Measurements from ENCODE around the gene OAF. TPM values are rescaled to one million over a fixed set of nuclear protein-coding genes. Genes with fewer than 3 reads are reported as not detected.

OAF gene
- total RNA-seq, 4 donors from 2014 or later = 31.7 to 77.1 (median 36.2) TPM

DNA sequence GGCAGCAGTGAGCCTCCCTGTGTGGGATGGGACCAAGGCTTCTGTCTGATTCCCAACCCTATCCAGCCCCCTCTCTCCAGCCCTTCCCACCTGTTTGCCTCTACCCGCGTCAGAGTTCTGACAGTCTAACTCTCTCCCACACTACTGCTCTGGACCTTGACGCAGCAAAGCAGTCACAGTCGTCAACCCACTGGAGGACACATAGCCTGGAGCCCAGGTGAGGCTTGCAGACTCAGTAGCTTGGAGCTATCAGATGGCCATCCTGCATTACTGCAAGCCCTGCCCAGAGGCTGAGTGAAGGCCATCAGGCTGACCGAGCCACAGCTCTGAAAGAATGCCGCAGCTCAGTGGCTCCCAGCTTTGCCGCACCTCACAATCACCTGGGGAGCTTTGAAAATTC, 3.7 kb downstream of the OAF start:
- Histone ChIP-seq H3K27ac (no peak overlapping the region), H3K4me1 (peaks cover 11 to 54% of the 10 kb centered on the region in 2 donors), H3K36me3 (no peaks in the 10 kb centered on the region), H3K4me3 (replicated peaks in 1 of 3) (no peak overlapping the region), H3K9me3 (no peaks in the 10 kb centered on the region), H3K27me3 (no peaks in the 10 kb centered on the region)
- DNase-seq = no peak
- 84 to 88% methylated on average over 5 to 7 of the region's 7 CpGs for WGBS, 2 donors
- intact Hi-C loops (cut with DNase I) = no loop called here
- TF ChIP-seq CTCF (IDR thresholded peaks at IDR 0.05) (no peak), POLR2A (IDR thresholded peaks at IDR 0.05) (no peak)

DNA sequence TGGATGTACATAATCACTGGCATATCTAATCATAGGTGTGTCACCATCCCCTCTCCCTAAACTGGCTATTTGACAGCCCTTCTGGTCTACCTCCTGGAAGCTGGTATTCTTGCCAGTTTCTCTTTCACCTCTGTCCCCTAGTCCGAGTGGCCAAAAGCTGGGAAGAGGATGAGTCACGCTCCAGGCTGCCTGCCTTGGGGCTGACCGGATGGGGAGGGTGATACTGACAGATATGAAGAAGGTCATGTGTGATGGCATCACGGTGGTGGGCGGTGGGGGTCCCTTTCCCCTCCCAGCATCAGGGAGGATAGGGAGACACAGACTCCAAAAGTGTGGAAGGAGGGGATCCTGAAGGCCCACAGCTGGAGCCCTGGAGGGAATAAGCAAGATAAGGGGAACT, 4.8 kb downstream of the OAF start:
- no peaks in the 10 kb centered on the region for H3K9me3 ChIP-seq

GRCh38 chr11:120216426-120217102, 5.7 kb downstream of the OAF start:
- H3K27ac ChIP-seq = no peak overlapping the region
- WGBS, 2 donors = 82 to 95% methylated on average over 6 to 8 of the region's 8 CpGs
- intact Hi-C loops (cut with DNase I) = no loop called here

More for the DNA sequence above, 4.8 kb downstream of the OAF start:
- peak overlapping the region in 2 of 3 donors; percentile 45 to 52 for H3K27ac ChIP-seq
- no peak for TF ChIP-seq CTCF (IDR thresholded peaks at IDR 0.05)
- TF ChIP-seq POLR2A (IDR thresholded peaks at IDR 0.05) = no peak
- H3K4me3 ChIP-seq (replicated peaks in 1 of 3) = no peak overlapping the region
- DNase-seq = no peak
- H3K27me3 ChIP-seq = no peaks in the 10 kb centered on the region
- 75 to 92% methylated on average over 5 of the region's 5 CpGs for WGBS, 2 donors
- H3K36me3 ChIP-seq = no peaks in the 10 kb centered on the region
- intact Hi-C loops (cut with DNase I) = no loop called here
- peaks cover 5 to 49% of the 10 kb centered on the region in 2 donors for H3K4me1 ChIP-seq

GRCh38 chr11:120217526-120217925, 6.7 kb downstream of the OAF start:
- H3K4me3 ChIP-seq (replicated peaks in 1 of 3) = no peak overlapping the region
- H3K27me3 ChIP-seq = no peaks in the 10 kb centered on the region
- peak overlapping the region in 1 of 3 donors; percentile 11 for H3K27ac ChIP-seq
- H3K36me3 ChIP-seq = no peaks in the 10 kb centered on the region
- WGBS, 2 donors = 89% methylated on average over 10 to 12 of the region's 12 CpGs
- DNase-seq = no peak
- peaks cover 0 to 53% of the 10 kb centered on the region in 2 donors for H3K4me1 ChIP-seq
- no peak for TF ChIP-seq CTCF (IDR thresholded peaks at IDR 0.05)
- no peak for TF ChIP-seq POLR2A (IDR thresholded peaks at IDR 0.05)
- intact Hi-C loops (cut with DNase I) = no loop called here
- H3K9me3 ChIP-seq = no peaks in the 10 kb centered on the region

More at GRCh38 chr11:120216426-120217102, 5.7 kb downstream of the OAF start:
- no peaks in the 10 kb centered on the region for H3K9me3 ChIP-seq
- peaks cover 4 to 55% of the 10 kb centered on the region in 2 donors for H3K4me1 ChIP-seq
- TF ChIP-seq POLR2A (IDR thresholded peaks at IDR 0.05) (no peak), CTCF (IDR thresholded peaks at IDR 0.05) (no peak)
- no peak overlapping the region for H3K4me3 ChIP-seq (replicated peaks in 1 of 3)
- H3K36me3 ChIP-seq = no peaks in the 10 kb centered on the region
- no peaks in the 10 kb centered on the region for H3K27me3 ChIP-seq
- DNase-seq = no peak

DNA sequence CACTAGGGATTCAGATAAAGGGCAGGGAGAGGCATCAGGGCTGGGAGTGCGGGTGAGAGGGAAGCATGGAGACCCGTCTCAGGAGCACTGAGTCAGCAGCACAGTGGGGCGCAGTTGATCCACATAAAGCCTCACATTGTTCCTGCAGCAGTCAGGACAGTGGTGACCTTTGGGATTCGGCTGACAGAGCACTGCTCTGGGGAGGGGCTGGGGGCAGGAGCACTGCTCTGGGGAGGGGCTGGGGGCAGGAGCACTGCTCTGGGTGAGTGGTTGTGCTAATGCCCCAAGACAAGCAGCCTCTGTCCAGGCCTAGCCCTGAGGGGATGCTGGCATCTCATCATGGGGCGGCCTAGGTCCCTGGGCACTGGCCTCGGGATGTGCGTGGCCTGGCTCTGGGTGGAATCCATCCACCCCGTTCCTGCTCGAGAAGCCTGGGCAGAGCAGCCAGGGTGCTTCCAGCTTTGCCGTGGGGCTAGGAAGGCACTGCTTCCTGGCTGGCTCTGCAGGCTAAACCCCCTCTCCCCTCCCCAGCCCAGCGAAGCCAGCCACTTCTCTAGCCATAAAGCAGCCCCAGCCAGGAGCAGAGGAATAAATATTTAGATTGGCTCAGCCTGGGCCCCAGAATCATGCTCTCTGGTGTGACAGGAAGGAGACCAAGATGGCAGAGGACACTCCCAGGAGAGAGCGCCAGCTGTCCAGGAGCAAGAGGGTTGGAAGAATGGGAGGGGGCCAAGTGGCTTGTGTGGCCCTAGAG, 7.3 kb downstream of the OAF start:
- Histone ChIP-seq H3K4me1 (peaks cover 0 to 48% of the 10 kb centered on the region in 2 donors), H3K4me3 (replicated peaks in 1 of 3) (no peak overlapping the region), H3K27ac (peak overlapping the region in 2 of 3 donors; percentile 11 to 45), H3K36me3 (no peaks in the 10 kb centered on the region), H3K27me3 (no peaks in the 10 kb centered on the region), H3K9me3 (no peaks in the 10 kb centered on the region)
- 72 to 81% methylated on average over 5 to 8 of the region's 12 CpGs for WGBS, 2 donors
- TF ChIP-seq CTCF (IDR thresholded peaks at IDR 0.05) (no peak), POLR2A (IDR thresholded peaks at IDR 0.05) (no peak)
- DNase-seq = no peak
- intact Hi-C loops (cut with DNase I) = no loop called here
